Lung (tissue), 12 donors: ENCODE data around the gene SKA1. TPM values are rescaled to one million over a fixed set of nuclear protein-coding genes. Genes with fewer than 3 reads are reported as not detected.

Experiments used
- ATAC-seq: fragments of 200-7000 bp; cut with Tn5 transposase; one replicate; pipeline ENCODE4 v1.9.1; 2020; ENCODE audit warnings: moderate number of reproducible peaks; ENCODE audit not compliant: insufficient read depth, low FRiP score
- DNase-seq, 3 donors: peaks; one replicate each; pipeline ENCODE4 v3.0.0-alpha.2; 2013 to 2017
- H3K27ac ChIP-seq, 2 donors: one replicate each; pipeline ENCODE4 v1.5.1; 2013; ENCODE audit warnings: mild to moderate bottlenecking in 2 of 2, moderate library complexity in 2 of 2, control low read depth in 1 of 2, inconsistent platforms in 1 of 2, low read depth in 1 of 2, low read length in 1 of 2
- H3K27me3 ChIP-seq, 3 donors: one replicate each; pipeline ENCODE4 v1.5.1; 2013; ENCODE audit warnings: low read length in 2 of 3; ENCODE audit not compliant: control insufficient read depth in 3 of 3, insufficient read depth in 3 of 3
- H3K36me3 ChIP-seq, 4 donors: one replicate each; pipeline ENCODE4 v1.5.1; 2013; ENCODE audit warnings: low read length in 4 of 4, mild to moderate bottlenecking in 1 of 4, moderate library complexity in 1 of 4; ENCODE audit not compliant: control insufficient read depth in 4 of 4, insufficient read depth in 4 of 4
- H3K4me1 ChIP-seq, 5 donors: one replicate each; pipeline ENCODE4 v1.5.1; 2013; ENCODE audit warnings: low read length in 5 of 5, mild to moderate bottlenecking in 2 of 5, moderate library complexity in 1 of 5; ENCODE audit not compliant: control insufficient read depth in 5 of 5, insufficient read depth in 5 of 5
- H3K4me3 ChIP-seq: one replicate; pipeline ENCODE4 v1.5.1; 2013; ENCODE audit warnings: mild to moderate bottlenecking, control low read depth, moderate library complexity
- H3K9ac ChIP-seq, 2 donors: one replicate each; pipeline ENCODE4 v1.5.1; 2013; ENCODE audit warnings: low read length in 2 of 2, control low read depth in 1 of 2; ENCODE audit not compliant: insufficient read depth in 1 of 2
- H3K9me3 ChIP-seq, 4 donors: one replicate each; pipeline ENCODE4 v1.5.1; 2013; ENCODE audit warnings: low read length in 3 of 4, mild to moderate bottlenecking in 1 of 4, moderate library complexity in 1 of 4; ENCODE audit not compliant: control insufficient read depth in 4 of 4, insufficient read depth in 3 of 4
- CTCF ChIP-seq: IDR thresholded peaks from 2 replicates; pipeline ENCODE4 v1.5.1; 2012; ENCODE audit warnings: mild to moderate bottlenecking; ENCODE audit errors: control extremely low read depth, extremely low read depth
- WGBS, 2 donors: extraction: QIAGEN DNeasy Blood & Tissue Kit; methylation state at CpG; one replicate each; pipeline ENCODE4 v1.1.7; 2013; 5-methylcytosine and 5-hydroxymethylcytosine counted together
- polyA plus RNA-seq, 2 donors: library from polyadenylated mRNA; stranded (reverse); fragments of 200-250 nt; gene quantifications; one replicate each; pipeline ENCODE4 v1.2.1, GENCODE V29; 2013
- total RNA-seq, 2 donors: library from RNA; depleted of rRNA in 1 of 2; stranded (reverse); fragments of >200 nt in 1 of 2; gene quantifications; one replicate each; pipeline ENCODE4 v1.2.1, GENCODE V29; 2014 to 2021
- donor health status: control.
- donor health status: control.
- donor health status: Bipolar disorder and iron deficiency.
- donor health status: healthy.
- donor health status: DM: yes; HTN: yes; CAD: no.

The SKA1 gene
- total and polyA plus RNA-seq, 4 donors, result 0.49 to 1.3 (median 0.54) TPM

GRCh38 chr18:50360611-50361010, 14.2 kb upstream of the SKA1 start:
- no peak for TF ChIP-seq CTCF
- peaks cover 0 to 2% (median 0%) of the 10 kb centered on the region in 4 donors for H3K9me3 ChIP-seq
- no peak overlapping the region for H3K4me3 ChIP-seq
- no peak overlapping the region for H3K27ac ChIP-seq
- ATAC-seq (no peak), DNase-seq (peak in 1 of 3 donors; percentile 17)
- WGBS, 2 donors, result 33 to 64% methylated on average over 2 of the region's 2 CpGs
- H3K9ac ChIP-seq, result no peak overlapping the region
- H3K36me3 ChIP-seq, result no peaks in the 10 kb centered on the region
- H3K27me3 ChIP-seq, result peaks cover 0 to 5% (median 2%) of the 10 kb centered on the region in 3 donors
- H3K4me1 ChIP-seq, result no peaks in the 10 kb centered on the region

DNA sequence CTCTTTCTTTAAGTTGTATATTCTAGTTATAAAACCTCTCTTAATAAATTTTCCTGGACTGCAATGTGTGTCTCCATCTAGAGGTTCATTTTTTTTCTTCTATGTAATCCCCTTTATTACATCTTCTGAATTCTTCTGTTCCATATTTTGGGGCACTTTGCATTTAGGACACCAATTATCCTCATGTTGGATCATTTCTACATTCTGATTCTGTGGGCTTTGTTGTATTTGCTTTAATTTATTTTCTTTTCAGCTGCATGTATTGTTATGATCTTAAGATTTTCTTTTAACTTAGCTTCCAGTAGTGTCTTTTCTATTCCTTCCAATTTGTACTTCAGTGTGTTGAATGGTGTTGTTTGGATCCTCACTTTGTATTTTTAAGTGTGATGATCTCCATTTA, 5.2 kb upstream of the SKA1 start:
- no peak for TF ChIP-seq CTCF
- no peak overlapping the region for H3K9ac ChIP-seq
- H3K9me3 ChIP-seq, result peaks cover 0 to 8% (median 3%) of the 10 kb centered on the region in 4 donors
- no peaks in the 10 kb centered on the region for H3K27me3 ChIP-seq
- H3K4me1 ChIP-seq, result peaks cover 0 to 3% (median 0%) of the 10 kb centered on the region in 5 donors
- no peak for ATAC-seq
- no peaks in the 10 kb centered on the region for H3K36me3 ChIP-seq
- H3K4me3 ChIP-seq, result no peak overlapping the region
- DNase-seq, result no peak
- H3K27ac ChIP-seq, result no peak overlapping the region

- no peak overlapping the region for H3K27ac ChIP-seq
- H3K36me3 ChIP-seq, result no peaks in the 10 kb centered on the region
- DNase-seq (no peak), ATAC-seq (no peak)
- TF ChIP-seq CTCF, result no peak
- no peaks in the 10 kb centered on the region for H3K27me3 ChIP-seq
- H3K4me3 ChIP-seq, result no peak overlapping the region
- peaks cover 0 to 14% (median 2%) of the 10 kb centered on the region in 5 donors for H3K4me1 ChIP-seq
- WGBS, 2 donors, result 82% methylated on average over 5 of the region's 5 CpGs
- peaks cover 0 to 8% (median 3%) of the 10 kb centered on the region in 4 donors for H3K9me3 ChIP-seq
- H3K9ac ChIP-seq, result no peak overlapping the region
Measured at GRCh38 chr18:50372743-50373142, 2.1 kb upstream of the SKA1 start.
